ENCODE results near the gene ZSCAN32. TPM values are rescaled to one million over a fixed set of nuclear protein-coding genes. Genes with fewer than 3 reads are reported as not detected.

The ZSCAN32 gene
- total and polyA plus RNA-seq, 12 donors, result 10.6 to 20.1 (median 14.1) TPM

GRCh38 chr16:3358871-3359270 lies 41.9 kb downstream of the ZSCAN32 start:
- intact Hi-C loops (cut with DNase I), result no loop called here
- no peak for TF ChIP-seq CTCF (IDR thresholded peaks at IDR 0.05)
- no peak for TF ChIP-seq POLR2A (IDR thresholded peaks at IDR 0.05)
- H3K27ac ChIP-seq, result no peak overlapping the region
- no peak for DNase-seq
- H3K4me1 ChIP-seq (replicated peaks in 1 of 2), result no peaks in the 10 kb centered on the region
- H3K4me3 ChIP-seq, result no peak overlapping the region
- WGBS, 4 donors, result 13 to 26% (median 18%) methylated on average over 1 of the region's 1 CpG
- H3K27me3 ChIP-seq, result peaks cover 5% of the 10 kb centered on the region
- no peaks in the 10 kb centered on the region for H3K9me3 ChIP-seq (replicated peaks in 1 of 3)
- H3K36me3 ChIP-seq (replicated peaks in 1 of 2), result no peaks in the 10 kb centered on the region

GRCh38 chr16:3356118-3356517 lies 44.7 kb downstream of the ZSCAN32 start:
- TF ChIP-seq CTCF (IDR thresholded peaks at IDR 0.05), result no peak
- TF ChIP-seq POLR2A (IDR thresholded peaks at IDR 0.05), result no peak
- Histone ChIP-seq H3K36me3 (replicated peaks in 1 of 2) (no peaks in the 10 kb centered on the region), H3K27ac (no peak overlapping the region), H3K9me3 (replicated peaks in 1 of 3) (no peaks in the 10 kb centered on the region), H3K4me3 (no peak overlapping the region), H3K4me1 (replicated peaks in 1 of 2) (no peaks in the 10 kb centered on the region), H3K27me3 (no peaks in the 10 kb centered on the region)
- intact Hi-C loops (cut with DNase I), result no loop called here
- no peak for DNase-seq
- 73 to 83% (median 78%) methylated on average over 7 to 10 of the region's 10 CpGs for WGBS, 4 donors

GRCh38 chr16:3355589-3355988 lies 45.2 kb downstream of the ZSCAN32 start, which contains the start of gene OR2C1:
Gene OR2C1 (plus strand): TSS chr16:3355889. CDS start chr16:3355941, 52 bp downstream.
- WGBS, 4 donors, result 63 to 68% (median 66%) methylated on average over 3 of the region's 3 CpGs
- intact Hi-C loops (cut with DNase I), result no loop called here
- H3K27me3 ChIP-seq, result no peaks in the 10 kb centered on the region
- H3K27ac ChIP-seq, result no peak within 1 kb of the TSS
- TF ChIP-seq POLR2A (IDR thresholded peaks at IDR 0.05), result no peak
- H3K4me1 ChIP-seq (replicated peaks in 1 of 2), result no peaks in the 10 kb centered on the region
- H3K9me3 ChIP-seq (replicated peaks in 1 of 3), result no peaks in the 10 kb centered on the region
- H3K36me3 ChIP-seq (replicated peaks in 1 of 2), result no peaks in the 10 kb centered on the region
- H3K4me3 ChIP-seq, result no peak within 1 kb of the TSS
- DNase-seq, result no peak

- Histone ChIP-seq H3K27ac (no peak overlapping the region), H3K4me1 (replicated peaks in 1 of 2) (no peaks in the 10 kb centered on the region), H3K27me3 (no peaks in the 10 kb centered on the region), H3K9me3 (replicated peaks in 1 of 3) (no peaks in the 10 kb centered on the region), H3K36me3 (replicated peaks in 1 of 2) (no peaks in the 10 kb centered on the region), H3K4me3 (no peak overlapping the region)
- TF ChIP-seq CTCF (IDR thresholded peaks at IDR 0.05), result no peak
- no peak for TF ChIP-seq POLR2A (IDR thresholded peaks at IDR 0.05)
- 56 to 64% (median 59%) methylated on average over 9 to 13 of the region's 13 CpGs for WGBS, 4 donors
- no peak for DNase-seq
- intact Hi-C loops (cut with DNase I), result no loop called here
Measured at GRCh38 chr16:3349175-3349574, 51.6 kb downstream of the ZSCAN32 start.

- Histone ChIP-seq H3K27ac (no peak overlapping the region), H3K4me1 (replicated peaks in 1 of 2) (no peaks in the 10 kb centered on the region), H3K4me3 (no peak overlapping the region), H3K9me3 (replicated peaks in 1 of 3) (no peaks in the 10 kb centered on the region), H3K27me3 (no peaks in the 10 kb centered on the region), H3K36me3 (replicated peaks in 1 of 2) (no peaks in the 10 kb centered on the region)
- DNase-seq, result no peak
- WGBS, 4 donors, result 34 to 46% (median 39%) methylated on average over 4 of the region's 4 CpGs
- intact Hi-C loops (cut with DNase I), result no loop called here
- no peak for TF ChIP-seq POLR2A (IDR thresholded peaks at IDR 0.05)
- no peak for TF ChIP-seq CTCF (IDR thresholded peaks at IDR 0.05)
Measured at GRCh38 chr16:3348547-3349167, 52.1 kb downstream of the ZSCAN32 start.

Data from adrenal gland (tissue), 12 donors.